Caco-2 (cell line): ENCODE results near the gene PCYOX1L. TPM values are rescaled to one million over a fixed set of nuclear protein-coding genes. Genes with fewer than 3 reads are reported as not detected.

Experiments used
- BruUV-seq: library from RNA; stranded (reverse); fragments of 400-500 nt; replicated peaks from 2 replicates; lab custom pipeline; 2021; lab: Mats Ljungman, UMichigan
- CTCF ChIA-PET: fragments of 300-600 bp; sonication (Branson Sonifier 250); formaldehyde crosslinking; loops from one replicate; lab custom pipeline; 2022; ENCODE audit warnings: antibody characterized with exemption; lab: Charles Lee
- POLR2A ChIA-PET: fragments of 300-600 bp; sonication (Branson Sonifier 250); formaldehyde crosslinking; loops from one replicate; lab custom pipeline; 2022; ENCODE audit warnings: antibody characterized with exemption; lab: Charles Lee
- DNase-seq, 2 experiments: peaks; one replicate each; pipeline versions ENCODE4 v3.0.0 to v3.0.0-alpha.2; 2020 to 2022
- H3K27me3 ChIP-seq: replicated peaks from 2 replicates; pipeline ENCODE4 v1.6.0; 2011; ENCODE audit warnings: low read length; ENCODE audit not compliant: control insufficient read depth, insufficient read depth
- H3K36me3 ChIP-seq: 2 replicates; pipeline ENCODE4 v1.5.1; 2011; ENCODE audit warnings: low read length; ENCODE audit not compliant: control insufficient read depth, insufficient read depth
- H3K4me1 ChIP-seq: fragments of 250-450 bp; sonication (Bioruptor Pico); 2 replicates; pipeline ENCODE4 v1.5.1; 2020; ENCODE audit warnings: mild to moderate bottlenecking
- H3K4me3 ChIP-seq: 2 replicates; pipeline ENCODE4 v1.5.1; 2011; ENCODE audit warnings: low read depth, mild to moderate bottlenecking, control low read depth, low read length
- H3K9me3 ChIP-seq: fragments of 250-450 bp; sonication (Bioruptor Pico); 2 replicates; pipeline ENCODE4 v1.5.1; 2020; ENCODE audit warnings: mild to moderate bottlenecking, moderate library complexity
- H3K27ac Mint-ChIP-seq: one replicate; pipeline ENCODE4 v1.8.0; 2022; ENCODE audit warnings: mixed read lengths; ENCODE audit not compliant: unreplicated experiment
- H3K27me3 Mint-ChIP-seq: one replicate; pipeline ENCODE4 v1.8.0; 2022; ENCODE audit warnings: mixed read lengths; ENCODE audit not compliant: insufficient read depth, unreplicated experiment
- H3K36me3 Mint-ChIP-seq: one replicate; pipeline ENCODE4 v1.8.0; 2022; ENCODE audit warnings: mild to moderate bottlenecking, mixed read lengths; ENCODE audit not compliant: insufficient read depth, unreplicated experiment
- H3K4me1 Mint-ChIP-seq: one replicate; pipeline ENCODE4 v1.8.0; 2022; ENCODE audit warnings: low read depth, mixed read lengths; ENCODE audit not compliant: unreplicated experiment
- H3K4me3 Mint-ChIP-seq: one replicate; pipeline ENCODE4 v1.8.0; 2022; ENCODE audit warnings: mild to moderate bottlenecking, moderate library complexity, mixed read lengths; ENCODE audit not compliant: unreplicated experiment
- H3K9me3 Mint-ChIP-seq: one replicate; pipeline ENCODE4 v1.8.0; 2022; ENCODE audit warnings: mixed read lengths; ENCODE audit not compliant: unreplicated experiment
- CTCF ChIP-seq, 2 experiments: fragments of 200-600 bp in 1 of 2; IDR thresholded peaks; 1 replicate in 1 of 2; 2 replicates in 1 of 2; pipeline versions ENCODE4 v1.5.1 to v1.8.0; 2011 to 2022; ENCODE audit warnings: antibody characterized with exemption in 1 of 2, control low read depth in 1 of 2, inconsistent platforms in 1 of 2, low read depth in 1 of 2, low read length in 1 of 2, mild to moderate bottlenecking in 1 of 2, moderate library complexity in 1 of 2; ENCODE audit not compliant: insufficient read depth in 1 of 2, severe bottlenecking in 1 of 2, unreplicated experiment in 1 of 2
- intact Hi-C: fragments of 100-400 bp; cut with micrococcal nuclease; formaldehyde crosslinking; loops from one replicate; pipeline ENCODE4 v1.10.0; 2022; ENCODE audit not compliant: unreplicated experiment
- total RNA-seq: library from RNA; stranded (reverse); gene quantifications from 2 replicates; pipeline ENCODE4 v1.2.3, GENCODE V29; 2022

Gene PCYOX1L
- total RNA-seq, 1 experiment from 2014 or later: 10.4 TPM

- ChIA-PET POLR2A (no interaction called here), CTCF (interaction anchor here (1.1 kb wide), 1 partner anchor 21 kb away, joined by 4 read pairs; no protein-coding TSS in a partner anchor)
- no peak overlapping the region for H3K4me3 ChIP-seq
- Mint-ChIP-seq H3K9me3 (no peaks in the 10 kb centered on the region), H3K4me3 (no peak overlapping the region), H3K27ac (no peak overlapping the region), H3K36me3 (no peaks in the 10 kb centered on the region), H3K27me3 (no peaks in the 10 kb centered on the region), H3K4me1 (peaks cover 10% of the 10 kb centered on the region)
- no peak for TF ChIP-seq CTCF (IDR thresholded peaks at IDR 0.05; ENCODE audit: insufficient read depth in 1 of 2, low read depth in 1 of 2, low read length in 1 of 2, severe bottlenecking in 1 of 2, unreplicated experiment in 1 of 2)
- BruUV-seq: no TSS peak
- no peaks in the 10 kb centered on the region for H3K27me3 ChIP-seq
- no peaks in the 10 kb centered on the region for H3K36me3 ChIP-seq
- H3K4me1 ChIP-seq: peaks cover 10% of the 10 kb centered on the region; the same call in 1 of the 2 replicates
- DNase-seq: no peak
- no peaks in the 10 kb centered on the region for H3K9me3 ChIP-seq
- intact Hi-C loops: no loop called here
Observed at GRCh38 chr5:149402291-149402690, 44.4 kb downstream of the PCYOX1L start.

GRCh38 chr5:149403923-149404745 lies 46.3 kb downstream of the PCYOX1L start:
- intact Hi-C loops: no loop called here
- no TSS peak for BruUV-seq
- Mint-ChIP-seq H3K9me3 (no peaks in the 10 kb centered on the region), H3K27me3 (no peaks in the 10 kb centered on the region), H3K4me1 (peaks cover 10% of the 10 kb centered on the region), H3K36me3 (no peaks in the 10 kb centered on the region), H3K27ac (no peak overlapping the region), H3K4me3 (no peak overlapping the region)
- Histone ChIP-seq H3K4me1 (peaks cover 10% of the 10 kb centered on the region; the same call in 1 of the 2 replicates), H3K36me3 (no peaks in the 10 kb centered on the region), H3K4me3 (no peak overlapping the region), H3K27me3 (no peaks in the 10 kb centered on the region), H3K9me3 (no peaks in the 10 kb centered on the region)
- POLR2A ChIA-PET: no interaction called here
- no peak for DNase-seq
- CTCF ChIA-PET: interaction anchor here (0.8 kb wide), 1 partner anchor 33 kb away, joined by 4 read pairs; no protein-coding TSS in a partner anchor
- no peak for TF ChIP-seq CTCF (IDR thresholded peaks at IDR 0.05; ENCODE audit: insufficient read depth in 1 of 2, low read depth in 1 of 2, low read length in 1 of 2, severe bottlenecking in 1 of 2, unreplicated experiment in 1 of 2)

DNA sequence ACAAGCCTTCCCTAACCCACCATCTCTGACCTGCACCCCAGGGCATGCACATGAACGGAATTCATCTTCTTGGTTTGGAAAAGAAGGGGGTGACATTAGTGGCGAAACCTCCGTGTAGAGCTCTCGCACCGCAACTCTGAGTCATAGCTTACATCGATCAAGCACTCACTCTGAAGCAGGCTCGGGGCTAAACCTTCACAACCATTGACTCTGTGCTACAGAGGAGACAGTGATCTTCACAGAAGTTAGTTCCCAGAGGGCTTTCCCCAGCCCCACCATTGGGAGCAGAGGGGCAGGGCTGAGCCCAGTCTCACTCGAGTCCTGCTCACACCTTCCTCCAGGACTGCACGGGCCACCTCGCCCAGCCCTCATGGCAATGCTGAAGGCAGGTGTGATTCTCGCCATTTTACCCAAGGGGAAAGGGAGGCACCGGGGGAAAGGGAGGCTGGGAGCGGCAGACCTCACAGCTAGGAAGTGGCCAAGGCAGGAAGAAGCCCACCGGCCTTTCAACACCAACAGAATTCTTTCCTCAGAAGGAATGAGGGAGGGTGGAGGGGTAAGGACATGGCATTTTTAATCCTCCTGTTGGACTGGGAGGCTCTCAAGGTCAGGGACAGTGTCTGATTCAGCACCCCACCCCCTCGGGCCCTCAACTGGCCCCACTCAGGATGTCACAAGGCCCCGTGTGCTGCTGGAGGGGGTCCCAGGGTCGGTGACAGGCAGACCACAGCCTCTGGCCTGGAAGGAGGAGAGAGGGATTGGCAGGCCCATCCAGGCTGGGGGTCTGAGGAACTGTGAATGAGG lies 47.1 kb downstream of the PCYOX1L start:
- ChIA-PET POLR2A (no interaction called here), CTCF (interaction anchor here (0.6 kb wide), 1 partner anchor 32 kb away, joined by 3 read pairs; no protein-coding TSS in a partner anchor)
- Histone ChIP-seq H3K4me3 (no peak overlapping the region), H3K9me3 (no peaks in the 10 kb centered on the region), H3K36me3 (no peaks in the 10 kb centered on the region), H3K4me1 (peaks cover 8% of the 10 kb centered on the region; the same call in 1 of the 2 replicates), H3K27me3 (no peaks in the 10 kb centered on the region)
- TF ChIP-seq CTCF (IDR thresholded peaks at IDR 0.05; ENCODE audit: insufficient read depth in 1 of 2, low read depth in 1 of 2, low read length in 1 of 2, severe bottlenecking in 1 of 2, unreplicated experiment in 1 of 2): no peak
- no peak overlapping the region for H3K4me3 Mint-ChIP-seq
- H3K9me3 Mint-ChIP-seq: no peaks in the 10 kb centered on the region
- H3K27ac Mint-ChIP-seq: no peak overlapping the region
- H3K4me1 Mint-ChIP-seq: peaks cover 7% of the 10 kb centered on the region
- BruUV-seq: no TSS peak
- H3K27me3 Mint-ChIP-seq: no peaks in the 10 kb centered on the region
- H3K36me3 Mint-ChIP-seq: no peaks in the 10 kb centered on the region
- intact Hi-C loops: no loop called here
- DNase-seq: no peak
